GM23338 (cell line): ENCODE results near the gene PHACTR2. TPM values are rescaled to one million over a fixed set of nuclear protein-coding genes. Genes with fewer than 3 reads are reported as not detected.

Experiments used
- ATAC-seq: fragments of 200-7000 bp; cut with Tn5 transposase; 3 replicates; pipeline ENCODE4 v1.9.1; 2020
- DNase-seq: peaks from one replicate; pipeline ENCODE4 v3.0.0-alpha.2; 2015; ENCODE audit warnings: low spot score
- H2AFZ ChIP-seq: fragments of 200-600 bp; sonication (generic); 2 replicates; pipeline ENCODE4 v1.8.0; 2016; ENCODE audit warnings: antibody characterized with exemption, mild to moderate bottlenecking, moderate library complexity
- H3F3A ChIP-seq: fragments of 200-600 bp; sonication (generic); replicated peaks from 2 replicates; pipeline ENCODE4 v1.8.0; 2017; ENCODE audit warnings: antibody characterized with exemption, mixed run types, low read depth
- H3K27ac ChIP-seq: fragments of 200-600 bp; sonication (generic); 2 replicates; pipeline ENCODE4 v1.6.1; 2016; ENCODE audit warnings: low read depth
- H3K27me3 ChIP-seq: fragments of 200-600 bp; sonication (generic); 2 replicates; pipeline ENCODE4 v1.8.0; 2016; ENCODE audit warnings: mild to moderate bottlenecking, mixed run types, moderate library complexity; ENCODE audit not compliant: insufficient read depth
- H3K36me3 ChIP-seq: fragments of 200-600 bp; sonication (generic); 2 replicates; pipeline ENCODE4 v1.8.0; 2016; ENCODE audit warnings: mild to moderate bottlenecking; ENCODE audit not compliant: insufficient read depth
- H3K4me1 ChIP-seq: fragments of 200-600 bp; sonication (generic); 2 replicates; pipeline ENCODE4 v1.8.0; 2016; ENCODE audit warnings: mild to moderate bottlenecking, moderate library complexity; ENCODE audit not compliant: insufficient read depth
- H3K4me2 ChIP-seq: fragments of 200-600 bp; sonication (generic); 2 replicates; pipeline ENCODE4 v1.7.1; 2017; ENCODE audit warnings: mixed run types
- H3K4me3 ChIP-seq: fragments of 200-600 bp; sonication (generic); 2 replicates; pipeline ENCODE4 v1.6.1; 2016; ENCODE audit warnings: mixed run types
- H3K79me2 ChIP-seq: fragments of 200-600 bp; sonication (generic); replicated peaks from 2 replicates; pipeline ENCODE4 v1.8.0; 2017; ENCODE audit warnings: mild to moderate bottlenecking; ENCODE audit not compliant: insufficient read depth
- H3K9me2 ChIP-seq: fragments of 200-600 bp; sonication (generic); 2 replicates; pipeline ENCODE4 v1.8.0; 2017; ENCODE audit not compliant: insufficient read depth
- H4K20me1 ChIP-seq: fragments of 200-600 bp; sonication (generic); replicated peaks from 2 replicates; pipeline ENCODE4 v1.8.0; 2017; ENCODE audit warnings: mild to moderate bottlenecking; ENCODE audit not compliant: insufficient read depth
- H3K27ac Mint-ChIP-seq: 2 replicates; pipeline ENCODE4 v1.8.0; 2020; ENCODE audit warnings: inconsistent platforms, mild to moderate bottlenecking, moderate library complexity, mixed read lengths
- H3K27me3 Mint-ChIP-seq: 3 replicates; pipeline ENCODE4 v1.8.0; 2022; ENCODE audit warnings: low read depth, mild to moderate bottlenecking, moderate library complexity, mixed read lengths, inconsistent platforms; ENCODE audit not compliant: insufficient read depth, poor library complexity
- H3K36me3 Mint-ChIP-seq: 3 replicates; pipeline ENCODE4 v1.8.0; 2021; ENCODE audit warnings: low read depth, mild to moderate bottlenecking, inconsistent platforms, moderate library complexity, mixed read lengths
- H3K4me1 Mint-ChIP-seq: 3 replicates; pipeline ENCODE4 v1.8.0; 2020; ENCODE audit warnings: mild to moderate bottlenecking, inconsistent platforms, mixed read lengths
- H3K4me3 Mint-ChIP-seq: 3 replicates; pipeline ENCODE4 v1.8.0; 2021; ENCODE audit warnings: moderate library complexity, mild to moderate bottlenecking, inconsistent platforms, mixed read lengths
- H3K9me3 Mint-ChIP-seq: 3 replicates; pipeline ENCODE4 v1.8.0; 2020; ENCODE audit warnings: moderate library complexity, mild to moderate bottlenecking, inconsistent platforms, mixed read lengths
- CREB1 ChIP-seq: fragments of 250-450 bp; sonication (Bioruptor Pico); IDR thresholded peaks from 2 replicates; pipeline ENCODE4 v1.5.0; 2020; ENCODE audit warnings: low read depth, mild to moderate bottlenecking, moderate library complexity
- CTCF ChIP-seq, 2 experiments: fragments of 200-600 bp in 1 of 2; sonication (generic) in 1 of 2; conservative IDR thresholded peaks; 2 replicates each; pipeline versions ENCODE4 v1.5.1 to v1.6.1; 2016 to 2017; ENCODE audit warnings: antibody characterized with exemption in 2 of 2, low read depth in 2 of 2, mild to moderate bottlenecking in 2 of 2, moderate library complexity in 1 of 2
- EZH2 ChIP-seq: fragments of 200-600 bp; sonication (generic); IDR thresholded peaks from one replicate; pipeline ENCODE4 v1.8.0; 2017; ENCODE audit warnings: antibody characterized with exemption, mild to moderate bottlenecking, low read depth; ENCODE audit not compliant: unreplicated experiment
- EZH2phosphoT487 ChIP-seq: fragments of 200-600 bp; sonication (generic); IDR thresholded peaks from one replicate; pipeline ENCODE4 v1.8.1; 2018; ENCODE audit warnings: antibody characterized with exemption; ENCODE audit not compliant: unreplicated experiment
- JUNB ChIP-seq: IDR thresholded peaks from one replicate; pipeline ENCODE4 v1.6.1; 2016; ENCODE audit warnings: antibody characterized with exemption; ENCODE audit not compliant: unreplicated experiment
- NANOG ChIP-seq: IDR thresholded peaks from 2 replicates; pipeline ENCODE4 v1.6.1; 2016; ENCODE audit warnings: antibody characterized with exemption, borderline replicate concordance
- POLR2AphosphoS5 ChIP-seq: IDR thresholded peaks from 2 replicates; pipeline ENCODE4 v1.6.1; 2016; ENCODE audit warnings: antibody characterized with exemption, low read depth
- REST ChIP-seq: IDR thresholded peaks from one replicate; pipeline ENCODE4 v1.6.1; 2018; ENCODE audit warnings: antibody characterized with exemption; ENCODE audit not compliant: unreplicated experiment
- STAT1 ChIP-seq: IDR thresholded peaks from one replicate; pipeline ENCODE4 v1.6.1; 2016; ENCODE audit warnings: antibody characterized with exemption; ENCODE audit not compliant: unreplicated experiment
- ZNF114 ChIP-seq: fragments of 250-450 bp; sonication (Bioruptor Pico); IDR thresholded peaks from 2 replicates; pipeline ENCODE4 v1.5.0; 2020; ENCODE audit warnings: mild to moderate bottlenecking, moderate library complexity
- ZNF331 ChIP-seq: fragments of 250-450 bp; sonication (Bioruptor Pico); IDR thresholded peaks from 2 replicates; pipeline ENCODE4 v1.5.0; 2020; ENCODE audit warnings: low read depth, mild to moderate bottlenecking, moderate library complexity
- polyA plus RNA-seq: library from polyadenylated mRNA; unstranded; fragments of >200 nt; fragmentation: Nextera tagmentation; extraction: Ambion mirVana; gene quantifications from 2 replicates; pipeline ENCODE4 v1.2.1, GENCODE V29; 2016
- total RNA-seq: library from RNA; depleted of rRNA; stranded (reverse); fragments of >200 nt; shearing (Covaris generic); gene quantifications from 2 replicates; pipeline ENCODE4 v1.2.3, GENCODE V29; 2014
- TF ChIP-seq, protein P1 (sequence below): IDR thresholded peaks from 2 replicates; pipeline ENCODE4 v1.6.1; 2016; ENCODE audit warnings: antibody characterized with exemption

The PHACTR2 gene
- total and polyA plus RNA-seq, 2 experiments from 2014 or later, result 67.7 to 105 TPM

DNA sequence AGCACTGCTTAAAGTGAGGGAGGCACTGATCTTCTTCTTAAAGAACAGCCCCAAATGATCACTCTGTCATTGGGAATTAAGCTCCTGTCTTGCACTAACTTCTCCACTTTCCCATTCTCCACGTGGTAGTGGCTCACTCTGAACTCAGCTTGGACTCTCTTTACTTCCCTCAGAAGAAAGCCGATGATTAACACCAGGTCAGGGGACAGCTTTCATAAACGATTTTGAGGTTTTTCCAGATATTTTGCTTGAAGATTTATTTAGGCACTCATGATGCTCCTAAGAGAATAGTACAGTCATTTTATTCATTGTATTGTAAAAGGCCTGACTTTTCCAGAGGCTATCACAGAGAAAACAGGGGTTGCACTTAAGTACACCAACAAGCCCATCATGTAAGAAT is 84.4 kb downstream of the PHACTR2 start (continued):
- TF ChIP-seq EZH2phosphoT487, result no peak
- TF ChIP-seq JUNB, result no peak

- Histone ChIP-seq H4K20me1 (no peaks in the 10 kb centered on the region), H3K79me2 (no peaks in the 10 kb centered on the region), H3F3A (no peaks in the 10 kb centered on the region), H3K27ac (no peak overlapping the region), H3K4me3 (no peak overlapping the region), H3K9me2 (no peaks in the 10 kb centered on the region), H3K27me3 (no peaks in the 10 kb centered on the region), H3K4me1 (no peaks in the 10 kb centered on the region), H3K36me3 (peaks cover 17% of the 10 kb centered on the region), H2AFZ (no peak overlapping the region), H3K4me2 (no peak overlapping the region)
- peaks cover 39% of the 10 kb centered on the region for H3K36me3 Mint-ChIP-seq
- no peak overlapping the region for H3K27ac Mint-ChIP-seq
- H3K27me3 Mint-ChIP-seq, result peaks cover 5% of the 10 kb centered on the region
- ATAC-seq, result no peak
- no peak overlapping the region for H3K4me3 Mint-ChIP-seq
- no peaks in the 10 kb centered on the region for H3K4me1 Mint-ChIP-seq
- H3K9me3 Mint-ChIP-seq, result no peaks in the 10 kb centered on the region
- DNase-seq, result no peak
- TF ChIP-seq EZH2, result no peak
- no peak for TF ChIP-seq CREB1 (CRISPR knock-in tag)
- no peak for TF ChIP-seq STAT1
- TF ChIP-seq REST, result no peak
- no peak for TF ChIP-seq EZH2phosphoT487
- TF ChIP-seq ZNF114, result no peak
- TF ChIP-seq NANOG, result no peak
- no peak for TF ChIP-seq CTCF (conservative IDR thresholded peaks at IDR 0.05; ENCODE audit: low read depth in 2 of 2)
- no peak for TF ChIP-seq ZNF331 (CRISPR knock-in tag)
- TF ChIP-seq, protein P1, sequence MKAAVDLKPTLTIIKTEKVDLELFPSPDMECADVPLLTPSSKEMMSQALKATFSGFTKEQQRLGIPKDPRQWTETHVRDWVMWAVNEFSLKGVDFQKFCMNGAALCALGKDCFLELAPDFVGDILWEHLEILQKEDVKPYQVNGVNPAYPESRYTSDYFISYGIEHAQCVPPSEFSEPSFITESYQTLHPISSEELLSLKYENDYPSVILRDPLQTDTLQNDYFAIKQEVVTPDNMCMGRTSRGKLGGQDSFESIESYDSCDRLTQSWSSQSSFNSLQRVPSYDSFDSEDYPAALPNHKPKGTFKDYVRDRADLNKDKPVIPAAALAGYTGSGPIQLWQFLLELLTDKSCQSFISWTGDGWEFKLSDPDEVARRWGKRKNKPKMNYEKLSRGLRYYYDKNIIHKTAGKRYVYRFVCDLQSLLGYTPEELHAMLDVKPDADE, result no peak
- TF ChIP-seq POLR2AphosphoS5, result no peak
These were observed 87.8 kb downstream of the PHACTR2 start for GRCh38 chr6:143765422-143766184.
